NCI-H2029 treated with DMSO at 0.1 percent for 48 hours (cell line): ENCODE data around the gene SOX8.

Experiments
- DNase-seq: peaks from one replicate; lab custom pipeline; 2025; lab: John Stamatoyannopoulos, UW

Gene SOX8

DNA sequence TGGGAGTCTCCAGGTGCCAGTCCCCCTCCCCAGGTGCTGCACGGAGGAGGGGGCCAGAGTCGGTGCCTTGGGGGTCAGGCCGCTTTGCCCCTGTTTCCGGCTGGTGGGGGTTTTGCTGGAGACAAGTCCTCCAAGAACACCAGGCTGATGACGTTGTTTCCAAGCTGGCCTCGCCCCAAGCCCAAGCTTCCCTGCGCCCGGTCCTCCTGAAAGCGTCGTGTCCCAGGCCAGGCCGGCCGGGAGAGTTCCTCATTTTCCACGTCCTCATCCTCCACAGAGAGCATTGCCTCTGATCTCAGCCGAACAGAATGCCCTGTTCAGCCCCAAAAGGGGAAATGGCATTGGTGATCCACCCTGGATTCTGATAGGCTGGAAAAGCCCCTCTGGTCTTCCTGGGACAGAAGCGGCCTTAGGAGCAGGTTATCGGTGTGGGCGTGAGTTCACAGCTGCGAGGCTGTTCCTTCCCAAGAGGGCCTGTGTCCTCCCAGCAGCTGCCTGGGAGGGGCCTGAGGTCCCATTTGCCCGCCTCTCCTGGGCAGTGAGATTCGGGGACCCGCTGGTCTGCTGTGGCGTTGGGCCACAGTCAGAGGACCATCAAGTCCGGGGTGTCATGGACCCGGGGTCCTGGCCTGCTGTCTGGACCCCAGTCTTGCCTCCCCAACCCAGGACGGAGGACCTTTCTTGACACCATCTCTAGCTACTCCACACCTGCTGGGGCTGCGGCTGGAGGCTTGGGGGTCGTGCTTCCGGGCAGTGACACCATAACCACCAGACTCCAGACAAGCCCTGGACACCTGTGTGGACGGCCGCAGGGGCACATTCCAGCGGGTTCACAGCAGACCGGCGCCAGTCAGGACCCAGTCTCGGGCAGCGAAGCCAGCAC, 7.1 kb downstream of the SOX8 start:
- no peak for DNase-seq

DNA sequence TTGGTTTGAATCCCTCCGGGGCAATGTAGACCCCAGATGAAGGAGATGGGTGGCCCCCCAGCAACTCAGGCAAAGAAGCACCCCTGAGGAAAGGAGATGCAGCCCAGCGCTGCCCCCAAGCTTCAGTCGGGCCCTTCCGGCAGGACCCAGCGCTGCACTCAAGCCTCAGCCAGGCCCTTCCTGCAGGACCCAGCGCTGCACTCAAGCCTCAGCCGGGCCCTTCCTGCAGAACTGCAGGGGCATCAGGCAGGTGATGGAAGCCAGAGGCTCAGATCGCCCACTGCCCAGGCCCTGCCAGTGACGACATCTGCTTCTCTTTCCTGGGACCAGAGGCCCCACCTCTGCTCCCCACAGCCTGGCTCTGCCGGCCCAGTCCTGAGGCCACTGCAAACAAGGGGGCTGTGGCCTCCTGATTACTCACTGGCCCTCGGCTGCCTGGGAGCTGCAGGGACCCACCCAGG, 7.8 kb downstream of the SOX8 start:
- DNase-seq: no peak

DNA sequence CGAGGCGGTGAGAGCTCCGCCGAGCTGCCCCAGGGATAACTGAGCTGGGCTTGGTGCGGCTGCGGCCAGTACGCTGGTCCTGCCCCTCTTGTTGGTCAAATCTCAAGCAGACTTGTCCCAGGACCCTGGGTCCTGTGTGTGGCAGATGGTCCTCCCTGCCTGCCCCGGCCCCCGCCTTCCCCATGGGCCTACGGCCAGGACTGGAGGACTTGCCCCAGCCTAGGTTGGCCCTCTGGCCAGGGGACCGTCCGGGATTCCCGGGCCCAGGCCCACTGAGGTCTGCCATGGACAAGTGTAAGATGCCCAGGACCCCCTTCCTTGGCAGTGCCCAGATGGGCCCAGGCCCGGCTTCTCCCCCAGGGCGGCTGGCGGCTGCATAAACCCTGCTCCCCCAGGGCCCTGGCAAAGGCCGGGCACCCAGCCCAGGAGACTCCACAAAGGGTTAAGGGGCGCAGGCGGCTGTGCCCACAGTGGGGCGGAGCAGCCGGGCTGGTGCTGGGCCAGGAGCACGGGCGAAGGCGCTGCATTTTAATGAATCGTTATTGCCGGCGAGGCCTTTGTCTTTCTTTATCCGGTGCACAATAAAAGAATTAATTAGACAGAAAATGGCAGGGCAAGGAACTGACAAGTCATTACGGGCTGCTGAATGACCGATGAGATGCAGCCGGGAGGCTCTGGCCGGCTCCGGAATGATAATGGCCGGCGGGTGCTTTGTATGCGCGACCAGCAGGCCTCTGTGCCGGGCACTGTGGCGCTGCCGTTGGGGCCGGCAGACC, 9.1 kb downstream of the SOX8 start:
- DNase-seq: no peak

DNA sequence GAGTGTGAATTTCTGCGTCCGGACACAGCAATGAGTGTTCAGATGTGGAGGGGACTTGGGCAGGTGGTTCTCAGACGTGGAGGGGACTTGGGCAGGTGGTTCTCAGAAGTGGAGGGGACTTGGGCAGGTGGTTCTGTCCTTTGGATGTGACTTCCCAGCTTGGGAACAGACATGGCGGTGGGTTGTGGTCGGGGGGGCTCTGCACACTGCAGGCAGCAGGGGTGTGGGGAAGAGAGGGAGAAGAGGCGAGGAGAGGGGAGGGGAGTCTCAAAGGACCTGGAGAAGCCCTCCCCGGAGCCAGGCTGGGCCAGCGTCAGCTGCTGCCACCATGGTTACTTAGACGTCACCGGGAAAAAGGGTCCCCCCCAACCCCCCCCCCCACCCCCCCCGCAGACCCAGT, 9.8 kb downstream of the SOX8 start:
- no peak for DNase-seq

DNA sequence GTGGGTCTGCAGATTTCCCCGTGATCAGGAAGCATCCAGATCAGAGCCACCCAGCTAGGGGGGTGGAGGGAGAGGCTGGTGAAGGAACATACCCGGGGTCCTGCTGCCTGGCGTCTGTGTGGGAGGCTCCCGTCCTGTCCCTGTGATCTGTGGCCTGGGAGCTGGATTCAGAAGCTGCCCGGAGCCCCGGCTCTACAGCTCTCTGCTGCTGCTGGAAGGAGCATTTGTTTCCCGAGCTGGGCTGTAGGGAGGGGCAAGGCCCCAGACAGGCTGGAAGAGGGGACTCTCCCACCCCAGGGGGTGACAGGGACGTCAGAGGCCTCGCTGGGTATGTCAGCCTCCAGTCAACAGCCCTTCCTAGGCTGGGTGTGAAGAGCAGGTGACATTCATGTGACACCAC, 10.2 kb downstream of the SOX8 start:
- no peak for DNase-seq

DNA sequence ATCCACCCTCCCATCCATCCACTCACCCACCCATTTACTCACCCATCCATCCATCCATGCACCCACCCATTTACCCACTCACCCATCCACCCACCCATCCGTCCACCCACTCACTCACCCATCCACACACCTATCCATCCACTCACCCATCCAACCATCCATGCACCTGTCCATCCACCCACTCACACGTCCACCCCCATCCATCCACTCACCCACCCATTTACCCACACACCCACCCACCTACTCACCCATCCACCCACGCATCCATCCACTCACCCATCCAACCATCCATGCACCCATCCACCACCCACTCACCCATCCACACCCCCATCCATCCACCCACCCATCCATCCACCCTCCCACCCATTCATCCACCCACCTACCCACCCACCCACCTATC, 12.2 kb downstream of the SOX8 start:
- DNase-seq: no peak

DNA sequence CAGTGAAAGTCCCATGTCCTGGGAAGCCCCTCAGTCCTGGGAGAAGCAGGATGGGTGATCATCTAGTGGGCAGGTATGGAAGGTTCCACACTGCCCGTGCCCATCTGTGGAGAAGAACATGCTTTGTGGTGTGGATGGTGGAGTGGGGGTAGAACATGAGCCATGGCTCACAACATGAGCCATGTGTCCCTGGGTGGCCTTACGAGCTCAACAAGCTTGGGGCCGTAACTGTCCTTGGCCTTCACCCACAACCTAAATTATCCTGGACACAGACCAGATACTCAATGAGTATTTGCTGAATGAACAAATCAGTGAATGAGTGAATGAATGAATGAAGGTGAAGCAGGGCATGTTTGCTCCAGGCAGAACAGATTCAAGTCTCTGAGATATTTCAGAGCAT, 13.5 kb downstream of the SOX8 start:
- DNase-seq: no peak

DNA sequence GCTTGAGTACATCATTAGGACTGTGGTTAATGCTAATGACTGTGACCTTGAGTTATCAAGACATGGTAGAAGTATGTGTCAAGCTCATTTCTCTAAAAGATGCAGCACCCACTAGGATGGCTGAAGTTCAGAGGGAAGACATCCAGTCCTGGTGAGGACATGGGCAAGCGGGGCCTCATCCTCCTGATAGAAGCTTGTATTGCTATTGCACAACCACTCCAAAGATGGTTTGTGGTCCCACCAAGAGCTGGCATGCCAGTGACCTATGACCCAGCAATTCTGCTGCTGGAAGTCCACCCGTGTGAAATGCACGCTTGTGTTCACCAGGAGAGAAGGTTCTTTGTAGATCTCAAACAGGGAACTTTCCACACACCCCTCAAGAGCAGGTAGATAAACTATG, 14.2 kb downstream of the SOX8 start:
- no peak for DNase-seq

DNA sequence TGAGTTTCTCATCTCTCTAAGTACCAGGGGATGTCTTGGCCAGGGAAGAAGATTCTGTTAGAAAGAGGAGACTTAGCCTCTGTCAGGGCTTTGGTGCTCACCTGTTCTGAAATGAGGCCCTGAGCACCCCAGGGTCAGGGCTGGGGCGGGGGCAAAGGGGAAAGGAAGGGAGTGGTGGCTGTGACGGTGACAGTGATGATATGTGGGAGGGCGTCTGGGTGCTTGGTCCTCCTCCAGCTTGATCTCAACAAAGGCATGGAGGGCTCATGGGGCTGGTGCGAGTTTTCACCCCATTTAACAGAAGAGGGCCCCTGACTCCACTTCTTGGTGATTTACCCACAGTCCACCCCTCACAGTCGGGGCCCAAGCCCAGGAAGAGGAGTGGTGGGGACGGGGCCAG, 15.1 kb downstream of the SOX8 start:
- no peak for DNase-seq

DNA sequence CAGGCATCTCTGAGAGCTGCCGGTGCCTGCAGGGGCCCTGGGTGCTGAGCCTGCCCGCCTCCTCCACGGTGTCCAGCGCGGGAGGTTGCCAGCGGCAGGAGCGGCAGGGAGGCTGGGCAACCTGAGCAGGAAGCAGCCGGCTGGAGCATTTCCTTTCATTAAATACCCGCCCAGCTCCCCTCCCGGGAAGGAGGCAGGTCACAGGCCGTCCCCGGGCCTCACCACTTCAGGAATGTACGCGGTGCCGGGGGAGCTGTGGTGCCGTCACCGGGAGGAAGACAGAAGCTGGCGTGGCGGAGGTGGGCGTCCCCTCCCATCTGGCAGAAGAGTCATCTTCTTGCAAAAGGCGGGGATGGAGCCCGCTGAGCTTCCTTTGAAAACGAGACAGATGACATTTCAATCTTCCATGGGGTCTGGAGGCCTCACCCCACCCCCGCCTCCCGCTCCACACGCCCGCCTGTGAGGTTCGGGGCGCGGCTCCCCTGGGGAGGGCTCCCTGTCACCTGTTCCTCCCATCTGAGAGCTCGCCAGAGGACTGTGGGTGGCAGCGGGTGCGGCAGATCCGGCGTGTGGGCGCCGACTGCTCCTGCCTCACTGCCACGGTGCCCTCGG, 16.0 kb downstream of the SOX8 start:
- no peak for DNase-seq

DNA sequence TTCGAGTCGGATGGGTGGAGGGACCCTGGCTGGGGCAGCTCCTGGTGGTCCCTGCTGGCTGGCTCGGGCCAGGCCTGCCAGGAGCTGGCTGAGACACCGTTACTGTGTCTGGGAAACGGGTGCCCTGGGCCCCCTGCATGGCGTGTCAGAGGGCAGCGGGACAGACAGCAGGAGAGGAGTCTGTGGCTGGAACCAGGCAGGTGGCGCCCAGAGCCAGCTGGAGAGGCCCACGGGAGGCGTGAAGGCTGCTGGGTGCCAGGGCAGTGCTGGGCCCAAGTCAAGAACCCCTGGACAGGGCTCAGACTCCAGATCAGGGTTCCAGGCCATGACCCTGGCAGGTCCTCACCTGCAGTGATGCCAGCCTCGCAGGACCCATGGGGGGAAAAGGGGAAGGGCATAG, 16.6 kb downstream of the SOX8 start:
- no peak for DNase-seq

DNA sequence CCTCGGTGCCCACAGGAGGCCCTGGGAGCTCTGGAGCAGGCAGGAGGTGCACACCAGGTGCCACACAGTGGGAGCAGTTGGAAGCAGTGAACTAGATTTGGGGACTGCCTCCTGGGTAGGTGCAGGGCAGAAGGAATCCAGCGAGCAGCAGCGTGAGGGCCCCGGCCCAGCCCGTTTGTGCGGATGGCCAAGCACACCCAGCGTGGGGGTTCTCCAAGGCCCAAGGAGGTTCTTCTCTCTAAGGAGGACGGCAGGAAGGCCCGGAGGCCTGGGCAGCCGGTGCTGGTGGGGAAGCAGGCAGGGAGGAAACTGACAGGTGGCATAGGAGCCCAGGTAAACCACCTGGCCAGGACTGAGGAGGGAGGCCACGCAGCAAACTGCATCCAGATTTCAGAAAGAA, 17.0 kb downstream of the SOX8 start:
- DNase-seq: no peak

DNA sequence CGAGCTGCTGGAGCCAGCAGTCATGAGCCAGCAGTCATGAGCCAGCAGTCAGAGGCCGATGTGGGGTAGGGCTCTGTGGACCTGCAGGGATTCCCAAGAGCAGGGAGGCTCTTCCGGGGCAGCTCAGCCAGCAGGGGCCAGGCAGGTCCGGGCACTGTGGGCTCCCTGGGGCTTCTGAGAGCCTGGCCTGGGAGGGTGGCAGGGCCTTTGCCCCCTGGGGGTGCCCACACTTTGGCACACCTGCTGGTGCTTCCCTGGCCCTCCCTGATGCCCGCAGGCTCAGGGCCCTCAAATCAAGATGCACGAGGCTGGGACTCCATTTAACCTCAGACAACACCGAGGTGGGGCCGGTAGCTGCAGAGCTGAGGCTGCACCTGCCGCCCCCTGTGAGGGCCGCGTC, 18.1 kb downstream of the SOX8 start:
- DNase-seq: no peak

DNA sequence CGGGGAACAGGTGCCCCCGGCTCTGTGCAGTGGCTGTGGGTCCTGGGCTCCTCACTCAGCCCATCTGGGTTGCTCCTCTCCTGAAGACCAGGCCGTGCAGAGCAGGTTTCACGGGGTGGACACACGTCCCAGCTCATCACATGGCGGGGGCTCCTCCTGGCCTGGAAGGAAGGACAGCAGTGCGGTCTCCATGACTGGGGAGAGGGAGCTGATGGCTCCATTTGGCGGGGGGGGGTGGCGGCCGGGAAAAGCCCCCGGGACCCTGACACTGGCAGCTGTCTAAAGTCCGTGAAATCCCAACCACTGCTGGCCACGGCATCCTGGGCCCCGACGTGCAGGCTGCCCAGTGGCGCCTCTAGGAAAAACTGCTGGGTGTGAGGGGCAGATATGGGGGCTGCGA, 19.0 kb downstream of the SOX8 start:
- no peak for DNase-seq

DNA sequence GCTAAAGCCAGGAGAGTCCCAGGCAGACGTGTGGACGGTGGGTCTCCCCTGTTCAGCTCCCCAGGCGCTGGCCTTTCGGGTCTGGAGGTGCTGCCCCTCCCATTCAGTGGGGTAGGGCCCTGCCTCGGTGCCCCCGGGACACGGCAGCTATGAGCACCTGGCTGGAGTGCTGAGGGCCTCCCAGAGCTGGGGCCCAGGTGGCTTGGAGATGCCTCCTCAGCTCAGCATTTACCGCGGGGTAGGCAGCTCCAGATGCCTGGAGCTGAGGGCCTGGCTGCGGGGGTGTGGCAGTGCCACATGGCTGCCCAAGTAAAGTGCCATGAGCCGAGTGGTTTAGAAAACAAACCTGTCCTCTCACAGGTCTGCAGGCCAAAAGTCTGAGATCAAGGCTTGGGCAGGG, 19.5 kb downstream of the SOX8 start:
- DNase-seq: no peak

DNA sequence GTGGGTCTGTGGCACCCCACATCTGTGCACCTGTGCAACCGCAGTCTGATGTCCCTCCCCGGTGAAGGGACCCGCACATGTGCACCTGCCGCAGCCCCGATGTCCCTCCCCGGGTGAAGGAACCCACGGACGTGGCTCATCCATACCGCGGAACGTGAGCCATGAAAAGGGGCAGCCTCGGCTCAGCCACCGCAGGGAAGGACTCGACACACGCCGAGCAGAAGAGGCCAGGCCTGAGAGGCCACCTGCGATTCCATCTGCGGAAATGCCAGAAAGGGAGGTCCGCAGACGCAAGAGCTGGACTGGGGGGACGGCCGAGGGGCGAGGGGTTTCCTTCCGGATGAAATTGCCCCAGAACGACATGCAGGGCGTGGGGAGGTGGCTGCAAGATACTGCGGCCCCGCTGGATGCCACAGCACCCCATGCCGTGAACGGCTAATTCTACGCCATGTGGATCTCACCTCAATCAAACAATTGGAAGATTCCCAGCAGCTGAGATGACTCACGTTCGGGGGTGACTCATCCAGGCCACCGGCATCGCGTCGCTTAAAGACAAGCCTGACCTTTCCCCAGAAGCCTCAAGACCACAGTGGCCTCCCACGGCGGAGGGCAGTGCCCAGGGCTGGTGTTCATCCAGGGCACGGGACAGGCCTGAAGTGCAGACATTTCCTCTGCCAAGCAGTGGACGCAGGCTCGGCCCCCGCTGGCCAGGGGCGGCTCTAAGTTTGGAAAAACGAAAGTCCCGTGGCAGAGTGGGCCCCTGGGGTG, 21.0 kb downstream of the SOX8 start:
- no peak for DNase-seq

DNA sequence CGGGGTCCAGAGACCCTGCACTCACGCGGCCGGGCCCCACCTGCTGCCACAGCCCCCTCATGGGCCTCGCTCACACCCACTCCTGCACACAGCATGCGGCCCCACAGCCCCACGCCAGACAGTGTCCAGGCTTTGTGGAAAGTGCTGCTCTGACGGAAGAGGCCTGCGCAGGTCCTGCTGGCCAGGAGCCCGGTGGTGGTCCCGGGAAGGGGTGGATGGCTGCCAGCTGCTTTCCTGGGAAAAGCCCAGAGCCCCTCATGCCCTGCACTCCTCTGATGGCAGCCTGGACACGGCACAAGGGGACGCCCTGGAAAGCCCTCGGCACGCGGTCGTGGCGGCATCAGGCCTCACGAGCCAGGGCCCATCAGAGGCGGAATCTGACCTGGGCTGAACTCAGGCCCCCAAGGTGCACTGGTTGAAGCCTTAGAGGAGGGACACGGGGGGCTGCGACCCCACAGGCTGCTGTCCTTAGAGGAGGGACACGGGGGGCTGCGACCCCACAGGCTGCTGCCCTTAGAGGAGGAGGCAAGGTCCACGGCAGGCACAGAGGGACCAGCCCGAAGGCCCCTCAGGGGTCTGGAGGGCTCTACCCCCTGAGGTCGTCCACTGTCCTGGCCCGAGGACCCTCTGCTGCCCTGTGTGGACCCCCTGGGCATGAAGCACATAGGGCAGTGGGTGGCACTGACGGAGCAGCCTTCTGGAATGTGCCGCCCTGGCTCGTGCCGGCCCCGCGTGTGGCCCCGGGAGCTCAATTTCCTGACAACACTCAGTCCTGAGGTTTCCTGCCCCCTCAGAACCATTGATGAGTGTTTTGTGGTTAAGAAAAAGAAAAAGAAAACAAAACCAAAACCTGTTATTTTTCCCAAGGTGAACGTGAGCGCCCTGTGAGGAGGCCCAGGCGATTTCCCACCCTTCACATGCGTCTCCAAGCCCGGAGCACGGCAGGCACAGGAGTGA, 22.1 kb downstream of the SOX8 start:
- DNase-seq: no peak

DNA sequence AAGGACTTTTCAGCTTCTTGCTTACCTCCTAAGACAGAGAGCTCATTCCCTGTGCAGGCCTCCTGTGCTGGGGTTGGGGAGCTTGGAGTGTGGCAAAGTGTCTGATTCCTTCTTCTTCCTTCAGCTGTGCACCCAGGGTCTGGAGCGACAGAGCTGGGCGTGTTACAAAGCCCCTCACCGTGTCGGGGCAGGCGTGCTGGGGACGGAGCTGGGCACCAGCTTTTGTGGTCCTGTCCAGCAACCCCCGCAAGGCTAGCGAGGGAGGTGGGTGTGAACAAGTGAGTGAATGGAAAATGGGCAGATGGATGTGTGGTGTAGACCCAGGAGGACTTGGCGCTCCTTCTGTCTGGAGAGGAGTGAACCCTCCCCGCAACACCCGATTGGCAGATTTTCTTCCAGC, 23.7 kb downstream of the SOX8 start:
- DNase-seq: no peak

DNA sequence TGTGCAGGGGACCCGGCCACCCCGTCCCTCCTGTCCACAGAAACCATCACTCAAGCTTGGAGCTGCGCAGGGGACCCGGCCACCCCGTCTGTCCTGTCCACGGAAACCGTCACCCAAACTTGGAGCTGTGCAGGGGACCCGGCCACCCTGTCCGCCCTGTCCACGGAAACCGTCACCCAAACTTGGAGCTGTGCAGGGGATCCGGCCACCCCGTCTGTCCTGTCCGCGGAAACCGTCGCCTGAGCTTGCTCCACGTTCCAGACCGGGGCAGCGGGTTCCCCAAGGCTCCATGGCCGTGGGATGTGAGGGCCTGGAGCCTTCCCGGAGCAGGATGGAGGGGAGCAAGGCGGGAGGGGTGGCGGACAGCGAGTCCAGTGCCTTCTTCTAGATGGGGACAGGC, 25.2 kb downstream of the SOX8 start:
- no peak for DNase-seq

DNA sequence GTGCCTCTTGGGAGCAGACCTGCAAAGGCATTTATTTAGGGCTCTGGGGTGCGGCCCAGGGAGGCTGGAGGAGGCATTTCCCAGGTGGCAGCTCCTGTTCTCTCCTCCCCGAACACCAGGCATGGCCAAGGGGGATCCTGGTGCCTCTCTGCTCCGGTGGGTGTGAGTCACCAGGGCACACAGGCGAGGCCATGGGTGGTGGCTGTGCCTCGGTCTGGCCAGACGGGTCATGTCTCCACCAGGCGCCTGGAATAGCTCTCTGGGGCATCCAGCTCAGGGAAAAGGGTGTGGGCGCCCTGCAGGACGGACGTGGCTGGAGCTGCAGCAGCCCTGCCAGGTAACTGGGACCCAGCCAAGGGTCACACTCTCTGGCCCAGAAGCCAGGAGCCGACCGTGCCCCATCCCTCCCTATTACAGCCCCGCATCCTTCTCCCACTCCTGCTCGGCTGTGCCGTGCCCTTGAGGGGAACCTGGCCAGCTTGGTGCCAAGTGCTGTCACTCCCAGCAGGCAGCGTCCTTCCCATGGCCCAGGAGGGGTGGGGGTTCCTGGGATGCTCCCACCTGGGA, 25.8 kb downstream of the SOX8 start:
- DNase-seq: no peak

DNA sequence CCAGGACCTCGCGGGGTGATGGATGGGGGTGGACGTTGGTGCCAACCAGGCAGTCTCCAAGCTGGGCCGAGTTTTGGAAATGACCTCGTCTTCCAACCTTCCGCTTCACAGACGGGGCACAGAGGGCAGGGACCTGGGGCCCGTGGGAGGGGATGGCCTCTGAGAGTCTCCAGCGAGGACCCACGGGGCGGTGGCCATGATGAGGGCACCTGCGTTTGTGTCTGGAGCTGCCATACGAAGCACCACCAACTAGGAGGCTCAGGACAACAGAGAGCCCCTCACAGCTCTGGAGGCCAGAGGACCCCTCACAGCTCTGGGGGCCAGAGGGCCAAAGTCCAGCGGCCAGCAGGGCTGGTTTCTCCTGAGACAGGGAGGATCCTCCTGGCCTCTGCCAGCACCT, 26.5 kb downstream of the SOX8 start:
- DNase-seq: no peak
